ENCODE data around the gene PPP3R1.
A peak's percentile ranks its signal among the peaks of the same experiment; 100 is the strongest.

Gene PPP3R1

DNA sequence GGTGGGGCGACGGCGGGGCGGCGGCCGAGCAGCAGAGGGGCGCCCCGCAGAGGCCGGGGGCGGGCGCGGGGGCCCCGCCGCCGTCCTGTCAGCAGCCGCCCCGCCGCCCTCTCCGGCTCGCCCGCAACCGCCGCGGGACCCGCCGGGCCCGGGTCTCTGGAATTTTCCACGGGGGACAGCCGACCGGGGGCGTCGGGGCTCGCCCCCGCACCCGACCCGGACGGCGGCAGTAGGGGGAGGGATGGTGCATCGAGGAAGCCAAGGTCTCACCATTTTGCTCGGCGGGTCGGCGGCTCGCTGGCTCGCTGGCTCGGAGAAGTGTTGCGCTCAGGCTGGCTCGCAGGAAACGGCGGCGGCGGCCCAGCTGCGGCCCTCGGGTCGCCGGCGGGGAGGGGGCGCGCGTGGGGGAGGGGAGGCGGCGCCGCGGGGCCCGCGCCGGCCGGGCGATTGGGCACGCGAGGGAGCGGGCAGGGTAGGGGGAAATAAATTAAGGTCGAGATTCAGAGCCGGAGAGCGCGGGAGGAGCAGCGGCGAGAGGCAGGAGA is 405 bp downstream of the PPP3R1 start:
- ATAC-seq (replicated peaks; ENCODE audit: extremely low read depth, poor library complexity, severe bottlenecking) (peak; percentile 8), DNase-seq (ENCODE audit: low spot score in 2 of 2) (peak; percentile 22 to 27)
- peaks cover 24% of the 10 kb centered on the region for H3K36me3 Mint-ChIP-seq (ENCODE audit: insufficient read depth)
- peak overlapping the region; percentile 86 for H3K4me3 Mint-ChIP-seq
- no peaks in the 10 kb centered on the region for H3K27me3 Mint-ChIP-seq
- no peaks in the 10 kb centered on the region for H3K9me3 Mint-ChIP-seq
- peaks cover 35% of the 10 kb centered on the region for H3K4me1 Mint-ChIP-seq
- H3K27ac Mint-ChIP-seq (ENCODE audit: low read depth), result peak overlapping the region; percentile 91

DNA sequence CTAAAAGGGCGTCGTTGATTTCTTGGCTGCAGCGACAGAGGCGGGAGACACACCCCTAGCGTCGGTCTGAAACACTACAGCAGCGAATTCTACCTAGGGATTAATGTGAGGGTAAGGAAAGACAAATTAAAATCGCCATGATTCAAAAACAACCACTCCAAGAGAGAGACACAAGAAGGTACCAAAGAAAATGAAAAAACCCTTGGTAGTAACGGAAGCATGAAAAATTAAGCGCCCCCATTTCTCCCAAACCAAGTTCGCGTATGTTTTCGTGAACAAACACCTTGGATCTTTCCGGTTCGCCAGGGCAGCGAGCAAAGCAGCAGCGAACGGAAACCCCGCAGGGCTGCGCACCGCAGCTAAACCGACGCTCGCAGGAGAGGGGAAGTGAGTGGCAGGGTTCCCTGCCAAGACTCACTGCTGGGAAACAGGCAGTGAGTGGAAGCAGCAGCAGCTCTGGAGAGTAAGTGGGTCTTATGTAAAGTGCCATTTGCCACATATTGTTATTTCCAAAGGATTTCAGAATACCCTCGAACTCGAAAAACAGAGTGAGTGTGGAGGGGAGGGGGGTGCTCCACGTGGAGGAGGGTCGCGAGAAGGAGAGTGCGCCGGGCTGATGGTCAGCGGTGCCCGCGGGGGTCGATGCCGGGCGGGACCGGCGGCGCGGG is 1.0 kb downstream of the PPP3R1 start:
- Mint-ChIP-seq H3K9me3 (no peaks in the 10 kb centered on the region), H3K27me3 (no peaks in the 10 kb centered on the region), H3K36me3 (ENCODE audit: insufficient read depth) (peaks cover 24% of the 10 kb centered on the region), H3K27ac (ENCODE audit: low read depth) (peak overlapping the region; percentile 91), H3K4me1 (peaks cover 35% of the 10 kb centered on the region), H3K4me3 (peak overlapping the region; percentile 86)
- peak; percentile 58 for ATAC-seq (replicated peaks; ENCODE audit: extremely low read depth, poor library complexity, severe bottlenecking)
- peak; percentile 52 to 76 for DNase-seq (ENCODE audit: low spot score in 2 of 2)

DNA sequence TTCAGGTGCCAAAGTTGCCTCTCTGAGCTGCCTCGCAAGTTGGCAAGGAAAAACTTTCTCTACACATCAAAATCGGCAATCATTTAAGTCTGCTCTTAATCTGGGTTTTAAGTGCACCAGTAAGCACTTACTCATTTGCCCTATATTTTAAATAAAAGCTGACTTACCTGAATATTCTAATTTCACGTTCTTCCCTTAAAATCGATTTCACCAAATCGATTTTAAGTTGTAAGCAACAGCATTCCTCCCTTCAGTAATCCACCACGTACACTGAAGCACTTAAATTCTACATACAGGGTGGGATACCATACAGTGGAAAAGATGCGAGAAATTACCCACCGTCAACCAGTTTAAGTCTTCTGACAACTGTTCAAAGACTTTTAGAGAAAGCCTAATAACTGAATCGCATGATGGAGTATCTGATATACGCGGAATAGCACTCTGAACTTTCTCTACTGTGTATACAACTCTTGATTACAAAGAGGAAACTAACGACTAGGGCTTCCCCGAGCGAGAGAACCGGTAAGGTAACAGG is 1.6 kb downstream of the PPP3R1 start:
- Mint-ChIP-seq H3K27ac (ENCODE audit: low read depth) (peak overlapping the region; percentile 91), H3K9me3 (no peaks in the 10 kb centered on the region), H3K4me1 (peaks cover 35% of the 10 kb centered on the region), H3K4me3 (peak overlapping the region; percentile 86), H3K27me3 (no peaks in the 10 kb centered on the region), H3K36me3 (ENCODE audit: insufficient read depth) (peaks cover 24% of the 10 kb centered on the region)
- no peak for ATAC-seq (replicated peaks; ENCODE audit: extremely low read depth, poor library complexity, severe bottlenecking)
- no peak for DNase-seq (ENCODE audit: low spot score in 2 of 2)

DNA sequence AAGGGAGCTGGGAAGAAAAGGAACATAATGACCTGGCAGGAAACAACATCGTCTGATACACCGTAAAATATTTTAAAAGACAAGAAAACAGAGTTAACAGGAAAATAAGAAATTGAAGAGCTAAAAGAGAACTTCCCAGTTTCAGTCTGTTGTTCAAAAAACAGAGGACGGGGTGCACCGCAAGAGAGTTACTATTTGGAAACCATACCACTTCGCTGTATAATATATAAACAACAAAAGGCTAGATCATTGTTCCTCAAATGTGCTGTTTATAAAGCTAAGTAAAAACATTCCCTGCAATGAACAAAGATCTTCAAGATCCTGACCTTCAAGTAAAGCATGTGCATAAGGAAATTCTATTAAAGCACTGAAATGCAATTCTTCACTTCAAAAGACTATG is 2.1 kb downstream of the PPP3R1 start:
- peak overlapping the region; percentile 86 for H3K4me3 Mint-ChIP-seq

DNA sequence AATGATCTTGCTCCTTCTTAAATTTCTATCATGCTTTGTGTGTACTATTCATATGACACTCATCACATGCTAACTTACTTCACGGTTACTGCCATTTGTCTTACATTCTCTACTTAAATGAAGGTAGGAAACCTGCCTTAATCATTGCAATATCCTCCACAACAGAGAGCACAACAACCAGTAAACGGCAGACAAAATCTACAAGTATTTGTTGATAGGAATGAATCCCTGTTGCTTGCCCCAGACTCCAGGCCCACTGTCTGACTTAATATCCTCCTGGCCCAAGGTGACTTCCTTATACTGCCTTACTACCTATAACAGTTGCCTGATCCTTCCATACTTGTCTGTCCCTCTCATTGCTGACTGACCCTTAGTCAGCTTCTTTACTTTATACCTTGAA is 3.5 kb downstream of the PPP3R1 start:
- Mint-ChIP-seq H3K36me3 (ENCODE audit: insufficient read depth) (peaks cover 24% of the 10 kb centered on the region), H3K27ac (ENCODE audit: low read depth) (no peak overlapping the region), H3K4me3 (no peak overlapping the region), H3K27me3 (no peaks in the 10 kb centered on the region), H3K9me3 (no peaks in the 10 kb centered on the region), H3K4me1 (peaks cover 27% of the 10 kb centered on the region)
- ATAC-seq (replicated peaks; ENCODE audit: extremely low read depth, poor library complexity, severe bottlenecking), result no peak
- DNase-seq (ENCODE audit: low spot score in 2 of 2), result no peak

More for the DNA sequence above, 2.1 kb downstream of the PPP3R1 start:
- Mint-ChIP-seq H3K9me3 (no peaks in the 10 kb centered on the region), H3K27me3 (no peaks in the 10 kb centered on the region), H3K36me3 (ENCODE audit: insufficient read depth) (peaks cover 24% of the 10 kb centered on the region), H3K4me1 (peaks cover 35% of the 10 kb centered on the region), H3K27ac (ENCODE audit: low read depth) (peak overlapping the region; percentile 91)
- ATAC-seq (replicated peaks; ENCODE audit: extremely low read depth, poor library complexity, severe bottlenecking) (no peak), DNase-seq (ENCODE audit: low spot score in 2 of 2) (no peak)

DNA sequence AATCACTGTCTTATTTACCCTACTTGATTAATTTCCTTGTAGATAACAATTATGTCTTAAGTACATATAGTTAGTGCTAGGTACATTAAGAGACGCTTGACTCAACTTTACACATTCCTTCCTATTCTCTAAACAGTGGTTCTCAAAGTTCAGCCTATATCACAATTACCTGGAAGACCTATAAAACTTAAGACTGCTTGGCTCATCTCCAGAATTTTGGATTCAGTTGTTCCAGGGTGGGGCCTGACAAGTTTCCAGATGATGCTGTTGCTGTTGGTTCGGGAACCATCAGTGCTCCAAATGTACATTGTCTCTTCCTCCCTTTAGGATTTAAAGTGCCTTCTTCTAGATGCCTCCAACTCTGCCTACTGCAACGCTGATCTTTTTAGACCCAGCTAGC is 4.0 kb downstream of the PPP3R1 start:
- ATAC-seq (replicated peaks; ENCODE audit: extremely low read depth, poor library complexity, severe bottlenecking) (no peak), DNase-seq (ENCODE audit: low spot score in 2 of 2) (no peak)
- H3K27ac Mint-ChIP-seq (ENCODE audit: low read depth), result no peak overlapping the region
- no peak overlapping the region for H3K4me3 Mint-ChIP-seq
- H3K36me3 Mint-ChIP-seq (ENCODE audit: insufficient read depth), result peaks cover 21% of the 10 kb centered on the region
- no peaks in the 10 kb centered on the region for H3K27me3 Mint-ChIP-seq
- no peaks in the 10 kb centered on the region for H3K9me3 Mint-ChIP-seq
- peaks cover 24% of the 10 kb centered on the region for H3K4me1 Mint-ChIP-seq

DNA sequence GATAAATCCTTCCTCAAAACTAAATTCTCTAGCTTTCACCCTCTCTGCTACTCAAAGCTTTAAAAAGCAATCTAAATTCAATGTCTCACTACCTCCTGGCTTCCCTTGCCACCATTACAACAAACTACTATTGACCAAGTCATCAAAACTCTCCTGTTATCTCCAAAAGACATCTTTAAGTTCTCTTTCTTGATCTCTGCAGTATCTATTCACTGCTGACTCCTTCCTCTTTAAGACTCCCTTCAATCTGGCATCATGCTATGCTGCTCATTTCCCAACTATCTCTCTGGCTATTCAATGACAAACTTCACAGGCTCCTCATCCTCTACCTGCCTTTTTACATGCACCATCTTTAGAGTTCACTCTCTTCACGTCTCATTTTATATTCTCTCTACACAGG is 5.9 kb downstream of the PPP3R1 start:
- ATAC-seq (replicated peaks; ENCODE audit: extremely low read depth, poor library complexity, severe bottlenecking), result no peak
- H3K27me3 Mint-ChIP-seq, result no peaks in the 10 kb centered on the region
- H3K27ac Mint-ChIP-seq (ENCODE audit: low read depth), result no peak overlapping the region
- H3K4me3 Mint-ChIP-seq, result no peak overlapping the region
- H3K9me3 Mint-ChIP-seq, result no peaks in the 10 kb centered on the region
- no peak for DNase-seq (ENCODE audit: low spot score in 2 of 2)
- H3K36me3 Mint-ChIP-seq (ENCODE audit: insufficient read depth), result peaks cover 11% of the 10 kb centered on the region
- H3K4me1 Mint-ChIP-seq, result peaks cover 18% of the 10 kb centered on the region

DNA sequence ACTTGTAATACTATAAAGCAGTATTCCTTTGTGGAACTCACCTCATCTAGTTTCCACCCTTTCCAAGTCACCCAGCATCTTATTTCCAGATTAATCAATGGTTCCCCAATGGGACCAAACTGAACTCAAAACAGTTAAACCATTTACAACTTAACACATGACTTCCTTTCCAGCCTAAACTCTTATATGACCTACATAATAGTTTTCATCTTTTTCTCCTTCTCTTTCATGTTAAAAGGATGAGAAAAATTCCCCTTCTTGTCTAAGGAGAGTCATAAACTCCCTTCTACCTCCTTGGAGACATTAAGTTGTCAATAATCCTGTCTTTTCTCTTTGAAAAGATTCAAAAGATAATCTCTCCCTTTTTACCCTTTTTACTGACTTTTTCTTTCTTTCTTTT is 6.7 kb downstream of the PPP3R1 start:
- DNase-seq (ENCODE audit: low spot score in 2 of 2) (no peak), ATAC-seq (replicated peaks; ENCODE audit: extremely low read depth, poor library complexity, severe bottlenecking) (no peak)
- Mint-ChIP-seq H3K4me3 (no peak overlapping the region), H3K27ac (ENCODE audit: low read depth) (no peak overlapping the region), H3K4me1 (peaks cover 18% of the 10 kb centered on the region), H3K9me3 (no peaks in the 10 kb centered on the region), H3K27me3 (no peaks in the 10 kb centered on the region), H3K36me3 (ENCODE audit: insufficient read depth) (peaks cover 6% of the 10 kb centered on the region)

DNA sequence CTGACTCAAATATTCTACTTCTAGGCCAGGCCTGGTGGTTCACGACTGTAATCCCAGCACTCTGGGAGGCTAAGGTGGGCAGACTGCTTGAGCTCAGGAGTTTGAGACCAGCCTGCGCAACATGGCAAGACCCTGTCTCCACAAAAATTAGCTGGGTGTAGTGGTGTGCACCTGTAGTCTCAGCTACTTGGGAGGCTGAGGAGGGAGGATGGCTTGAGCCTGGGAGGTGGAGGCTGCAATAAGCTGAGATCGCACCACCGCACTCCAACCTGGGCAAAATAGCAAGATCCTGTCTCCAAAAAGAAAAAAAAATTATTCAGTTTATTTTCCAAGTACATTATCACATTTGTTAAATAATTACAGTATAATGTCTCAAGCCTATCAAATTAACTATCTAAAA is 7.3 kb downstream of the PPP3R1 start:
- ATAC-seq (replicated peaks; ENCODE audit: extremely low read depth, poor library complexity, severe bottlenecking) (no peak), DNase-seq (ENCODE audit: low spot score in 2 of 2) (no peak)
- no peaks in the 10 kb centered on the region for H3K9me3 Mint-ChIP-seq
- H3K4me1 Mint-ChIP-seq, result peaks cover 18% of the 10 kb centered on the region
- no peaks in the 10 kb centered on the region for H3K27me3 Mint-ChIP-seq
- no peak overlapping the region for H3K4me3 Mint-ChIP-seq
- H3K36me3 Mint-ChIP-seq (ENCODE audit: insufficient read depth), result peaks cover 8% of the 10 kb centered on the region
- no peak overlapping the region for H3K27ac Mint-ChIP-seq (ENCODE audit: low read depth)

DNA sequence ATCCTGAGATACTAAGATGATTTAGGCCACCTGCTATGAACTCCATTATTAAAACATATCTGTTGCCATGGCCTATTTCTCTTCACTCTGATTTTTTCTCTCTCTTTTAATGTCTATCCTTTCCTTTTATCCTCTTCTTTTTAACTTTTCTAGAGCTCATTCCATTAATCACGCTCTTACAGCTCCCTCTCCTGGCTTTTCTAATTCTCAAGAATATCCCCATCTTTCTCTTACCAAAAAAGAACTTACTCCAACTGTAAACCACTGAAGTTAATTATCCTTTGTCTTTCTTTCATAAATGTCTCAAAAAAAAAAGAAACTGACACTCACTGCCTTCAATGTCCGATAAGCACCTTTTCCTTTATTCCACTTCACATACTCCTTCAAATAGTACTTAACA is 7.9 kb downstream of the PPP3R1 start:
- H3K27ac Mint-ChIP-seq (ENCODE audit: low read depth), result no peak overlapping the region
- no peaks in the 10 kb centered on the region for H3K27me3 Mint-ChIP-seq
- H3K4me3 Mint-ChIP-seq, result no peak overlapping the region
- DNase-seq (ENCODE audit: low spot score in 2 of 2), result no peak
- H3K9me3 Mint-ChIP-seq, result no peaks in the 10 kb centered on the region
- peaks cover 8% of the 10 kb centered on the region for H3K36me3 Mint-ChIP-seq (ENCODE audit: insufficient read depth)
- ATAC-seq (replicated peaks; ENCODE audit: extremely low read depth, poor library complexity, severe bottlenecking), result no peak
- peaks cover 19% of the 10 kb centered on the region for H3K4me1 Mint-ChIP-seq

DNA sequence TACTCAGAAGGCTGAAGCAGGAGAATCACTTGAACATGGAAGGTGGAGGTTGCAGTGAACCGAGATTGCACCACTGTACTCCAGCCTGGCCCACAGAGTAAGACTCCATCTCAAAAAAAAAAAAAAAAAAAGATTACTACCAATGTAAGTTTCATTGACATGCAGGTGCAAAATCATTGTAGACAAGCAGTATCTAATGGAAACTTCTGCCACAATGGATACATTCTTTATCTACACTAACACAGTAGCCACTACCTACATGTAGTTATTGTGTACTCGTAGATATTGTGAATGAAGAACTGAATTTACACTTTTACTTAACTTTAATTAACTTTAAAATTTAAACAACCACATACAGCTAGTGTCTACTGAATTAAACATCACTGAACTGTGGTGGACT is 10.6 kb downstream of the PPP3R1 start:
- H3K27ac Mint-ChIP-seq (ENCODE audit: low read depth), result no peak overlapping the region
- H3K9me3 Mint-ChIP-seq, result no peaks in the 10 kb centered on the region
- no peak for DNase-seq (ENCODE audit: low spot score in 2 of 2)
- ATAC-seq (replicated peaks; ENCODE audit: extremely low read depth, poor library complexity, severe bottlenecking), result no peak
- H3K36me3 Mint-ChIP-seq (ENCODE audit: insufficient read depth), result peaks cover 14% of the 10 kb centered on the region
- H3K27me3 Mint-ChIP-seq, result no peaks in the 10 kb centered on the region
- H3K4me3 Mint-ChIP-seq, result no peak overlapping the region
- peaks cover 39% of the 10 kb centered on the region for H3K4me1 Mint-ChIP-seq

DNA sequence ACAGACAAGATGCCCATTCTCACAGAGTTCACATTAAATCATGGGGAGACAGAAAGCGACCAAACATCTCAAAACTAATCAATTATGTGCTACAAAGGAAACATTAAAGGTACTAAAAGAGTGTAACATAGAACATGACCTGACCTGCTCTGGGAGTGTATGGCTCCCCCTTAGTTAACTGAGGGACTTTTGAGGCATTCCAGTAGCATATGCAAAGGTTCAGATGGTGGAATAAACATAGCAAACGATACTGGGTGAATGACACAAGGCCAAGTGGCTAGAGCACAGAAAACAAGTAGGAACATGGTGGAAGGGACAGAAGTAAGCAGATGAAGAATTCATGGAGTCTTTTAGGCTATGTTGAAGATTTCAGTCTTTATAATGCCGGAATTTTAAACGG is 11.9 kb downstream of the PPP3R1 start:
- H3K9me3 Mint-ChIP-seq, result no peaks in the 10 kb centered on the region
- ATAC-seq (replicated peaks; ENCODE audit: extremely low read depth, poor library complexity, severe bottlenecking) (no peak), DNase-seq (ENCODE audit: low spot score in 2 of 2) (no peak)
- H3K4me3 Mint-ChIP-seq, result peak overlapping the region; percentile 41
- peaks cover 51% of the 10 kb centered on the region for H3K4me1 Mint-ChIP-seq
- no peaks in the 10 kb centered on the region for H3K27me3 Mint-ChIP-seq
- peaks cover 14% of the 10 kb centered on the region for H3K36me3 Mint-ChIP-seq (ENCODE audit: insufficient read depth)
- peak overlapping the region; percentile 6 for H3K27ac Mint-ChIP-seq (ENCODE audit: low read depth)

All from central memory CD8-positive, alpha-beta T cell (primary cell).